HG02943 (cell line): ENCODE results near the gene NDUFS6.

Source experiments
- ATAC-seq: cut with Tn5 transposase; IDR thresholded peaks from one replicate; pipeline ENCODE4 v1.9.1; 2021; ENCODE audit warnings: mild to moderate bottlenecking, low read depth, moderate library complexity; ENCODE audit not compliant: unreplicated experiment

The NDUFS6 gene

DNA sequence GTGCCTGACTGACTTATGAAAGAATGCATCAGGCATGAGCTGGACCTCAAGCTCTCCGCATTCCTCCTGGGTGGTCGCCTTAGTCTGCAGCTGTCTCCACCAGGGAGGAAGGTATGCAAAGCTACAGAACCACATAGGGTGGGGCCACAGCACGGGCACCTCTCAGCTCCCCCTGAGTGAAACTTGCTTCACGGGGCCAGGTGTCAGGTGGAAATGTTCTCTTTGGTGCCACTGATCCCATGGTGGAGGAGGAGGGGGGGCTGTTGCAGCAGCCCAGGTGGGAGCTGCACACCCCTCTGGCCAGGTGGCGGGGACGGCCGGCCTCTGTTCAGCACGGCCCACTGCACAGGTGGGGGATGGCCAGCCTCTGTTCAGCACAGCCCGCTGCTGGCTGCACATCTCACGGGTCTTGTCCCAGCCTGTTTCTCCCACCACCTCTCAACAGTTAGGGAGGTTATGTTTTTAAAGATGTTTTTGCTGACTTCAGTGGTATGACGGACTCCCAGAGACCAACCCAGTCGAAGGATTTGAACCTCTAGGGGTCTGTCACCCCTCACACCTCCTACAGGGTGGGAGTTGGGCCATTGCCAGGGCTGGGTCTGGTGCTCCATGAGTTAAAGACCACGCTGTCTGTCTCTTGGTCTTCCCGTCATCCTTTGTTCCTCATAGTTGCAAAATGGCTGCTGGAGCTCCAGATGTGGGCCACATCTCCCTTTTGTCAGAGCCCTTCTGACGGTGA is 35.9 kb upstream of the NDUFS6 start:
- no peak for ATAC-seq

DNA sequence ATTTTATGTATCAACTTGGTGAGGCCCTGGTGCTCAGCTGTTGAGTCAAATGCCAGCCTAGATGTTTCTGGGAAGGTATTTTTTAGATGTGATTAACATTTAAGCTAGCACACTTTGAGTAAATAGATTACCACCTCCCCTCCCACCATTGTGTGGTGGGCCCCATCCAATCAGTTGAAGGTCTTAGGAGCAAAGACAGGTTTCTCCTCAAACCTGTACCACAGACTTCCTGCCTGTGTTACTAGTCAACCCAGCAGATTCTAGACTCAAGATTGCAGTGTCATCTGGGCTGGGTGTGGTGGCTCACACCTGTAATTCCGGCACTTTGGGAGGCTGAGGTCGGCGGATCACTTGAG is 35.3 kb upstream of the NDUFS6 start:
- no peak for ATAC-seq

DNA sequence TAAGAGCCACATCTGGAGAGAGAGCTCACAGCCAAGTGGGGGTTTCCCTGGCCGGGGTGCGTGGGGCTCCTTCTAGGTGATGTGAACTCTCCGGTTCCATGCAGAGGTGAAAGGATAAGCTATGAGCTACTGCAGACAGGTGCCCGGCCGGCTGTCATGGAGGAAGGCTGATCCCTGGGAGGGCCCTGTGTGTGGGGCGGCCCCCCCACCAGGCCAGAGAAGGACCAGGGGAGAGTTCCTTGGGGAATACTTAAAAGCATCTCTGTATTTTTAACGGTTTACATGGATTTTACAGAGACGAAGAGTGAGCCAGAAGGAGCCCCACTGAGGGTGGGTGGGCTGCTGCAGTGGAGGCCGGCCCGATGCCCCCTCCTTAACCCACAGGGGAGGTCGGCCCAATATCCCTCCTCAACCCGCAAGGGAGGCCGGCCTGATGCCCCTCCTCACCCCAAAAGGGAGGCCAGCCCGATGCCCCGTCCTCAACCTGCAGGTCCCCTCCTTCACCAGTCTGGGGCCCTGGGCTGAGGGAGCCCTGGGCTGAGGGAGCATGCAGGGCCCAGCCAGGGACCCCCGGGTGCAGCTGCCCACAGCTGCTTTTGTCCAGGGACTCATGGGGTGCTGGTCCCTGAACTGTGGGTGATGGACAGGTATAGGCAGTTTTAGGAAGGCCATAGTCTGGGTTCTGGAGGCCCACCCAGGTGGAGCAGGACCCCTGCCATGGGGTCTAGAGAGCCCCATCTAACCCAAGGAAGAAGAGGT is 33.5 kb upstream of the NDUFS6 start:
- no peak for ATAC-seq

DNA sequence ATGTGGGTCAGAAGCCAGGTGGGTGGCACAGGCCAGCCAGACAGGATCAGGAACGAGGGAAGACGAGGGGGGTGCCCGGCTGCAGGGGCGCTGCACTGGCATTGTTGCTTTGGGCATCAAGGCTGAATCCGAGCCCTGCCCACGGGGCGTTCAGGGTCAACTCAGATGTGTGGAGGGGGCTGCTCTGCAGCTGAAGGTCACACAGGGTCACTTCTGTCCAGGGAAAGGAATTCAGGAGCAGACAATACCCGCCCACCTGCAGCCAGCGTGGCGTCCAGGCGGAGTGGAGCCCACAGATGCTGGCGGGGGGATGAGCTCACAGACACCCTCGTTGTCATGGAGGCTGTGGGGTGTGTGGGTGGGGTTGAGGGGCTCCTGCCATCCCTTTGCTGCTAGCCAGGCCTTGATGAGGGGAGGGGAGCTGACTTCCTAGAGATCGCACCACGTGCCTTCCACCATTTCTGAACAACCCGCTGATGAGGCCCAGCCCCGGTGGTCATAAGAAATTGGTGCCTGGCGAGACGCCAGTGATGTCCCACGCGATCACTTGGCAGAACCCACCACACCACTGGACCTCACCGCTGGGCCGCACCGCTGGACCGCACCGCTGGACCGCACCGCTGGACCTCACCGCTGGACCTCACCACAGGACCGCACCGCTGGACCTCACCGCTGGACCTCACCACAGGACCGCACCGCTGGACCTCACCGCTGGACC is 32.8 kb upstream of the NDUFS6 start:
- ATAC-seq, result no peak

DNA sequence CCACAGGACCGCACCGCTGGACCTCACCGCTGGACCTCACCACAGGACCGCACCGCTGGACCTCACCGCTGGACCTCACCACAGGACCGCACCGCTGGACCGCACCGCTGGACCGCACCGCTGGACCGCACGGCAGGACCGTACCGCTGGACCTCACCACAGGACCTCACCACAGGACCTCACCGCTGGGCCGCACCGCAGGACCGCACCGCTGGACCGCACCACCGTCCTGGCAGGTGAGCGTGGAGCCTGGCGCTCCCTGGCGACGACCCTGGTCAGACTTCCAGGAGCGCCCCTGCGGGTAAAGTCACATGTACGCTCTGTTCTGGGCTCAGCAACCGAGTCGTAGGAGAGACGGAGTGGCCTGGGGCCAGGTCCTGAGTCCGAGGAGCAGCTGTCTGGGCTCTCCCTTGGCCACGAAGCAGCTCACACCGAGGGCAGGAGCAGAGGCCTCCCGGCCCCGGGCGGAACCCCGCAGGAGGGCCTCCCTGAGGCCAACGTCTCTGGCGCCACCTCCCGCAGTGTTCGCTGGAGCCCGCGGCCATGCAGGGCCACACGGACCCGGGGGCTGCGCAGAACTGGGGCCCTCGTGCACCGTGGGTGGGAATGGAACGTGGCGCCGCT is 32.1 kb upstream of the NDUFS6 start:
- ATAC-seq, result no peak

DNA sequence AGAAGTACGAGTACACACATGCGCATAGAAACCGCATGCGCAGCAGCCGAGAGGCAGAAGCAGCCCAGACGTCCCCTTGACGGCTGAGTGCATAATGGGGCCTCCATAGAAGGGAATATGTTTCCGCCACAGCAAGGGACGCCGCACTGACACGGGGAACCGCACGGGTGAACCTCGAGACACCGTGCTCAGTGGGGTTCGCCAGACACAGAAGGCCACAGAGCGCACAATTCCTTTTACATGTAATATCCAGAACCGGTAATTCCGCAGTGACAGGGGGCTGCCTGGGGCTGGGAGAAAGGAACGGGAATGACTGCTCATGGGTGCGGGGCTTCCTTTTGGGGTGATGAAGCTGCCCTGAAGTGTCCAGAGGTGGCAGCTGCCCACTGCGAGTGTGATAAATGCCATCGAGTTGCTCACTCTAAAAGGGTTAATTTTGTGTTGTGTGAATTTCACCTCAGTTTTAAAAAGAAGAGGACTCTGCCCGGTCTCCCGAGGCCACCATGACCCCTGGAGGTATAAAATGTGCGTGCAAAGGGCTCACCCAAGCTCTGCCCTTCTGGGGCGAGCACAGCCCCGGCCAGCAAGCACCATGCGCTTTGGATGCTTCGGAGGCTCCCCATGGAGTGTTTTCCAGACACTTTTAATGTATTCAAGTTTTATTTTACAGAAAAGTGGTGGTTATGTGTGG is 31.3 kb upstream of the NDUFS6 start:
- no peak for ATAC-seq

DNA sequence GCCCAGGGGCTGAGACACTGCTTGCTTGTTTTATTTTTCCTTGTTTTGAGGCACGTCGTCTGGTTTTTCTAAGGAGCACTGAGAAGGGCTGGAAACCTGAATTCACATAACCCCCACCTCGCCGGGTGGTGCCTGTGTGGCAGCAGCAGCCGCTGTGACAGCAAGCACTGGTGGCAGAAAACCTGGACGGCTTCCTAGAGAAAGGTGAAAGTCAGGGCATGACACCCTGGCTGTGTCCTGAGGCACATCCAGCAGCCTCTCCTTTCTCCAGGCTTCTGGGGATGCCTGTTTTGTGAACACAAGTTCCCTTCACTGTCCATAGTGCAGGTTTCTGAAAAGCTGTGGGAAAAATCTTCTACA is 30.8 kb upstream of the NDUFS6 start:
- ATAC-seq, result no peak

DNA sequence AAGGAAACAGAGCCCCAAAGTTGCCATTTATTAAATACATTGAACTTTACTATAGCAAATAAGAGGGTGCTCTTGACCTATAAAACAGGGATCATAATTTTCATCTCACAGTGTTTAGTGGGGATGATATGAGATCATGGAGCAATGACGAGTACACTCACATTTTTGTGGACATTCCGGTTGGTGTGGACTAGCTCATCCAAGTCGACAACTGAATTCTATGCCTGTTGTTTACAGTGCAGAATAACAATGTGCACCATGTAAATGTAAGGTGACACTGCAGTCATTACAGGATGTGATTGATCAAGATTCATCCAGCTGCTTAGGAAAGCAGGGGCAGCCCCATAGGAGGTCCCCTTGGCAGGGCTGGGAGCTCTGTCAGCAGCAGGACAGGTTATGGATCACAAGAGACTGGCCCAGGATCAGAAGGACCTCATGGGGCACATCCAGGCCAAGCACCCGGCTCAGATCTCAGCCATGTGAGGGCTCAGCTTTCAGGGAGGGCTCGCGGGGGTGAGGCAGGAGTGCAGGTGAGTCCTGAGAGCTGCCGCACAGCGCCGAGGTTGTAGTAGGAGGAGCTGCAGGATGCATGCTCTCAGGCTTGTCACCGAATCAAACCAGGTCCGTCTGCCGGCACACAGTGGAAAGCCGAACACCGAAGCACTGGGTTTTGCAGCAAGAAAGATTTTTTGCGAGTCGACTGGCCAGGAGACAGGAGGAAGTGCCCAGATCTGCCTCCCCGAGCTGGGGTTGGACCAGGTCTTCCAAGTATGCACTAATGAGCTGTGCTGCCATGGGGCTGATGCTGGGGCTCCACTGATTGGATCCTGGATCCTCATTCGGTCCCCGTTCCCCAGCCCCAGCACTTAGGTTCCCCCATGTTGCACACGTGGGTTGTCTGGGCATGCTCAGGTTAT is 29.8 kb upstream of the NDUFS6 start:
- ATAC-seq, result no peak

DNA sequence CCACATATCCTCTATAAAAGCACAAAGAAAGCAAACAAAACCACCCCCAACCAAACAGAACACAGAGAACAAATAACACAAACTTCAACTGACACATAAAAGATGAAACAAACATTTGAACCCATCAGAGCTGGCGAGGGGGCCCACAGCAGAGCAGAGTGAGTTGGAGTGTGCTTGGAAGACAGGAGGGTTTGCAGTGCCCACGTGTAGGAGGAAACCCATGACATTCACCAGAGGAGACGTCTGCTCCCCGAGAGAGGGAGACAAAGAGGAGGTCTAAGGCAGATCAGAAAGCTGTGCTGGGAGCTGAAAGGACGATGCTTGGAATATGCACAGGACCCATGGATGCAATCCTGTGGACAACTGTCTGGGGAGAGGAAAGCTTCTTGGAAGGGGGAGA is 28.6 kb upstream of the NDUFS6 start:
- no peak for ATAC-seq

DNA sequence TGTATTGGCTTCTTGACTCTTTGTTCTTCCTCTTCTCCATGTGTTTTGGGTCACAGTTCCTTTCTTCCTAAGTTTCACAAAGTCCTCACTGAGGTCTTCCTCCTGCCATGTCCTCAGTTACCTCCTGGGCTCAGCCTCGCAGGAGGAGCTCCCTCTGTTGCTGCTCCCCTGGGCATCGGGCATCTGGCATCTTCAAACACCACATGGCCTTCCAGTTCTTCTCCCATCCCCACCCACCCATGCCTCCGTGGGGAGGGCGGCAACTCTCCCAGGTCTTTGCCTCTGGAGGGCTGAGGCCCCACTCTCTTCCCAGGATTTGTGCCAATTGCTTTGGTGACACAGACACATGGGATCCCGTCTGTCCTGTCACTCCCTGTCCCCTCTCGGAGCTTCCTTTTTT is 24.4 kb upstream of the NDUFS6 start:
- no peak for ATAC-seq

DNA sequence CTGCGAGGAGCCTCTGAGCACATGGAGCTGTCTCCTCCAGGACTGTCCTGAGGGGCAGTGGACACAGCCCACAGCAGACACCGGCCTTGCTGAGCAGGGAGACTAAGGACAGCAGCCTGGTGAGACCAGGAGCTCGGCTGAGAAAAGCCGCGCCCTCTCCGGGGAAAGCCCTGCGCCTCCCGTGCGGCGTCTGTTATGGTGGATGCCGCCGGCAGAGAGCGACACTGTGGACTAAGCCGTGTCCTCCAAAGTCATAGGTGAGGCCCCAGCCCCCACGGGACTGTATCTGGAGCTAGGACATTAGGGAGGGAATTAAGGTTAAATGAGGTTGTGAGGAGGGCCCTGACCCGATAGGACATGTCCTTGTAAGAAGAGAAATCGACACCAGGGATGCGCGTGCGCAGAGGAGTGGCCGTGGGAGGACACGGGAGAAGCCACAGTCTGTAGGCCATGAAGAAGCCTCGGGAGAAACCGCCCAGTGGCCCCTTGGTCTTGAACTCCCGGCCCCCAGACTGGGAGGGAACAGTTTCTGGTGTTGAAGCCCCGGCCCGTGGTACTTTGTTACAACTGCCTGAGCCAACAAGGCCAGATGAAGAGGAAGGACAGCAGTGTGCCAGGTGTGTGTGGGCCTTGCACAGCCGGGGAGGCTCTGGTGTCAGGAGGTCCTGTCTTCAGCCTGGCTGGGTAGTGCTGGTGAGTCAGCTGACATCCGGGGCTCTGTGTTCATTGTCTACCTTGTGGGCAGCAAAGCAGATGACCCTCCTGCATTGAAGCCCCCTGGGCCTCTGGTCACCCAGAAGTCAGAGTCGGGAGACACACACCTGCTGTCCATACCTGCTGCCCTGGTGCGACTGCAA is 23.7 kb upstream of the NDUFS6 start:
- no peak for ATAC-seq

DNA sequence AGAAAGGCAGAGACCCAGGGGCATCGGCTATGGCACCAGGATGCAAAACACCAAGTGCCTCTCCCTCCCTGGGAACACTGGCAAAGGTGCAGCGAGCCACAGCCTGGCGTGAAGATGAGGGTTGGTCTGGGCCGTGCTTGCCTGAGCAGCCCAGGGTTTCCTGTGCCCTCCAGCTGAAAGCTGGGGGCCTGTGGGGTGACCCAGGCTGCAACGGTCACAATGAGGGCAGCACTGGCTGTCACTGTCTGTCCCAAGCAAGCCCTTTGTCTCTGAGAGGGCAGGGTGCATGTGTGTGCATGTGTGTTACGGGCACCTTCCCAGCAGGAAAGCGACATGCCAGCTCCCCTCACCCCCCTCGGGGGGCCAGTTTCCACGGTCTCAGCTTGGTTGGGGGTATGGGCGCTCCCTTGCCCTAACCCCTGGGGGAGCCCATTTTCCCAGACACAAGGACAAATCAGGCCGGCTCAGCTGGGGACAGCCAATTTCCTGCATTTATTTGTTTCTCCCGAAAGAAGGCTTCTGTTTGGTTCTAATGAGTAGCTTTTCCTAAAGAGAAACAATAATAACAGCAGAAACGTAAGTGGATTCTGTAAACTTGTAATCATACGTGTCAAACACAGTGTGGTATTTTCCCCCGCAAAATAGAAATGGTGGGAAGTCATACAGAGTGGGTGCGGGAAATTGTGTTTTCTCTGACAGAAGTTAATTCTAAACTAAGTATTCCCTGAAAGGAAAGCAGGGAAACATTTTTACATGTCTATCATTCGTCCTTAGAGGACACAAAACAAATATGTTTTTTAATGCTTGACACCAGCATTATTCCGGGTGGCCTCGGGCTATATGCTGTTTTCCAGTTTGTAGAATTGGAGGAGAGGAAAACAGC is 22.8 kb upstream of the NDUFS6 start:
- no peak for ATAC-seq

DNA sequence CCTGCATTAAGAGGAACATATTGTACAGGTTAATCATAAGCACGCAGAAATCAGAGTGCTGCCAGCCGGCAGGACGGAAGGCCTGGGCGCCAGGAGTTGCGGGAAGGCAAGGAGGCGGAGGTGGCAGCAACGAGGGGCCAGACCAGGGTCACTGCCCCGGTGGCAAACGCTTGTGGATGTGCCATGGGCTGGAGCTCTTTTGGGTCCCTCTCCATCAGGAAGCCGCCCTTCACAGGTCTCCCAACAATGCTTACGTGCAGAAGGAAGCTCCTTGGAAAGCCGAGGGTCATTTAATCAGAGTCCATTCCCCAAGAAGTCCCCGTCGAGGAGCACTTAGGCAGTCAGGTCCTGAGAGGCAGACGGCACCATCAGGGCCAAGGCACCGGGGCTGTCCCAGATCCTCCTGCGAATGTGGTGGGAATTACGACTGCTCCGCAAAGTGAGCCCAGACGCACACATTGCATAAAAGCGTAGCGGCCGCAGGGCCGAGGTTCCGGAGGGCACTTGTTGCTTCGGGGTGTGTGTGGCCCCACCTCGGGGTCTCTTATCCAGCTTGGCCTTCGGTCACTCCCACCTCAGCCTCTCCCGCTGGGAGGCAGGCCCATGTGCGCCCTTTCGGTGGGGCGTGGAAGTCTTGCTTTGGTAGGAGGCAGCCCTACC is 22.1 kb upstream of the NDUFS6 start:
- ATAC-seq, result no peak

DNA sequence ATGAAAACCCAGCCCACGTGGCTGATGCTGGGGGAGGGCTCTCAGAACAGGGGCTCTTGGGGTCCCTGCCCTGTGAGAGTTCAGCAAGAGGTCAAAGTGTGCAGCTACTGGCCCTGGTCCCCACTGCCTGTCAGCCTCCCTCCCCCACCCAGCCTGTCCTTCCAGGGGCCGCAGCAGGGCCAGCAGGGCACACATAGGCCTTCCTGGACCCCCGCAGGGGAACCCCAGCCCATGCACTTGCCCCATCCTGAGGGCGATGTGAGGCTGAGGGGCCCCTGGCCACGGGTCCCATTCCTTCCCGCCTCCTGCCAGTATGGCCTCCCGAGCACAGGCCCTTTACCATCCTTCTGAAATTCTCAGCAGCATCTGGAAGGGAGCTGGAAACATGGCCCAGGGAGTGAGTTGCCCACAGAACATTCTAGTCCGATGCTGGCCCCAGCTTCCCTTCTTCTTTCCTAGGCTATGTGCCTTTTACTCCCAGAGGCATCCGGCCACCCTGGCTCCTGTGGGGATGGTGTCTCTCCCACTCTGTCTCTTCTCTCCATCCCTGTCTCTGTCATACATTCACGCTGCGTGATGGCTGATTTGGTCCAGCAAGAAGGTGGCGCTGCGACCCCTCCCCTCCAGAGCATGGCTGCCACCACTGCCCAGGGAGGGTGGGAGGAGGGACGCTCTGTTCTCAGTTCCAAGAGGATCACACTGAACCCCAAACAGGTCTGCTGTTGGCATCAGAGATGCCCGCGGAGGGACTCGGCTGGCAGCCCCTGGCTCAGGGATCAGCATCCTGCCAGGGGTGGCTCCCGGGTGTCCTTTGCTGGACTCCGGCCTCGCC is 21.2 kb upstream of the NDUFS6 start:
- ATAC-seq, result no peak

DNA sequence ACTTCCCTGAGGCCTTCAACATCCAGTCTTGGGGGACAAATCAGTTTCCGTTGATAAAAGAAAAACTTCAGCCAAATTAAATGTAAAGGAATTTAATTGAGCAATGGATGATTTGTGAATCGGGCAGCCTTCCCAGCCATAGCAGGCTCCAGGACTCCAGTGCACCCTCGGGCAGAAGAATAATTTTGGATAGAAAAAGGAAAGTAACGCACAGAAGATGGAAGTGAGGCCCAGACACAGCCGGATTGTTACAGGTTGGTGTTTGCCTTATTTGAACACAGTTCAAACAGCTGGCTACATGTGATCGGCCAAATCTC is 20.6 kb upstream of the NDUFS6 start:
- no peak for ATAC-seq

DNA sequence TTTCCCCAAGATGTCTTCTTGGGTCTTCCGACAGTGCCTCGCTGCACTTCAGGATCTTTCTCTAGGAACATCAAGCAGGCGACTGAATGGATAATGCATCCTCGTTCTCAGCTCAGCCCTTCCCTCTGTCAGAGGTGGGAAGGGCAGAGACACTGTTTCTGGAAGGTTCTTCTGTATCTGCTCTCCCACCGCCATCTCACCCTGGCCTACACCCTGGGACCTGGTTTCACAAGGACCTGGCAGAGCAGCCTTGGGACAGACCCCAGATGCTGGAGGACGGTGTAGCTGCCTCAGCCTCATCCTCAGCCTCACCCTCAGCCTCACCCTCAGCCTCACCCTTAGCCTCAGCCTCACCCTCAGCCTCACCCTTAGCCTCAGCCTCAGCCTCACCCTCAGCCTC is 20.1 kb upstream of the NDUFS6 start:
- ATAC-seq, result no peak
